ENCODE results near the gene TBCD. TPM values are rescaled to one million over a fixed set of nuclear protein-coding genes. Genes with fewer than 3 reads are reported as not detected.
A peak's percentile ranks its signal among the peaks of the same experiment; 100 is the strongest.

TBCD gene
- total and polyA plus RNA-seq, 5 donors from 2014 or later, result 39.2 to 146 (median 86.4) TPM

DNA sequence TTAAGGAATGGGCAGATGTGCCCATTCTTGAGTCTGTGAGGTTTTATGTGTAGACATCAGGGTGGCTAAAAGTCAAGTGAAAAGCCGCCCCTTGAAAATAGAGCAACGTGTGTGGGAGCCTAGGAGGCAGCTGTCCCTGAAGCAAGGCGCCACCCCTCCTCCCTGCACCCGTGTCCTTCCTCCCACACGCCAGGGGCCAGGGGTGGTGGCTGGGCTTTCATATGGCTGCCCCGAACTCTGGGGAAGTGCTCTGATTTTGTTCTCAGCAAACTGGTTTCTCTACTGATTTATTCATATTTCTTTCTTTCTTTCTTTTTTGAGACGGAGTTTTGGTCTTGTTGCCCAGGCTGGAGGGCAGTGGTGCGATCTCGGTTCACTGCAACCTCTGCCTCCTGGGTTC, 83.3 kb downstream of the TBCD start:
- Histone ChIP-seq H3K27me3 (ENCODE audit: control insufficient read depth, insufficient read depth, low read length) (no peaks in the 10 kb centered on the region), H3K4me3 (ENCODE audit: low read depth, low read length) (no peak overlapping the region), H3K36me3 (ENCODE audit: control insufficient read depth, insufficient read depth, low read length) (peaks cover 3% of the 10 kb centered on the region), H3K9me3 (ENCODE audit: control insufficient read depth in 2 of 2, low read length in 2 of 2) (no peaks in the 10 kb centered on the region), H3K4me1 (ENCODE audit: control insufficient read depth, insufficient read depth, low read length, poor library complexity, severe bottlenecking) (no peaks in the 10 kb centered on the region), H3K27ac (ENCODE audit: insufficient read depth, low read length, poor library complexity, severe bottlenecking) (no peak overlapping the region)
- H3K4me3 Mint-ChIP-seq, result no peak overlapping the region
- no peak for ATAC-seq (ENCODE audit: low read depth in 2 of 2)
- no peak for DNase-seq
- H3K27ac Mint-ChIP-seq, result no peak overlapping the region
- H3K4me1 Mint-ChIP-seq, result peaks cover 0 to 2% (median 0%) of the 10 kb centered on the region in 4 donors
- H3K9me3 Mint-ChIP-seq, result no peaks in the 10 kb centered on the region
- H3K27me3 Mint-ChIP-seq, result no peaks in the 10 kb centered on the region
- H3K36me3 Mint-ChIP-seq, result peaks cover 9% of the 10 kb centered on the region

DNA sequence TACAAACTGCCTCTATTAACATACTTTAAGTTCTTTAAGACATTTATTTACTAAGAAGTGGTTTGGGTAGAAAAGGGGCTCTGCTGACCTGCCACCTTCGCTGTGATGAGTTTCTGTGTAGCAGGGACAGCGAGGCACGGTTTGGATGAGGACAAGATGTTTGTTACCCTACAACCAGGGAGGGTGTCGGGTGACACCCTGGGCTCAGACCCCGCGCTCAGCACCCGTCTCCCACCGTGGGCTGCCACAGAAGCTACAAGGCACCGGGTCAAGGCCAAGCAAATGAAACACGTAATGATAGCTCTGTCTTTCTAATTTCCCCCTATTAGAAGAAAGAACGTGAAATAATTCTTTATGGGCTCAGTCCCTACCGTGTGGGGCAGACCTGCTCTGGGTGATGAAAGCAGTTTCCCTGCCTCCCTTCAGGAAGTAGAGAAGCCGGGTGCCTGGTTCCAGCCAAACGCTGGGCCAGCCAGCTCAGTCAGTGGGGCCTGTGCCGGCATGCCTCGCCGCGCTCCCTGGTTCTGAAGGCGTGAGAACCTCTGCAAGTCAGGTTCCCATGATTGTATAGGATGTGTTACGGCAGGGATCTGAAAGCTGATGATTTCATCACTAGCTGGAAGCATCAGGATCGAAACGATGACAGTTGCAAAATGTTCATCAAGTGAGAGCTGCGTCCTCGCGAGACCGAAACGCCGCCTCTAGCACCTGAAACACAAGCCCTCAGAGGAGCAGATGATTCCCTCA, 84.1 kb downstream of the TBCD start:
- no peak for DNase-seq
- no peak overlapping the region for H3K27ac ChIP-seq (ENCODE audit: insufficient read depth, low read length, poor library complexity, severe bottlenecking)
- peak overlapping the region in 1 of 3 donors; percentile 52 for H3K27ac Mint-ChIP-seq
- no peaks in the 10 kb centered on the region for H3K9me3 ChIP-seq (ENCODE audit: control insufficient read depth in 2 of 2, low read length in 2 of 2)
- H3K4me3 ChIP-seq (ENCODE audit: low read depth, low read length), result no peak overlapping the region
- H3K36me3 Mint-ChIP-seq, result peaks cover 9% of the 10 kb centered on the region
- no peaks in the 10 kb centered on the region for H3K27me3 ChIP-seq (ENCODE audit: control insufficient read depth, insufficient read depth, low read length)
- no peaks in the 10 kb centered on the region for H3K27me3 Mint-ChIP-seq
- H3K4me3 Mint-ChIP-seq, result no peak overlapping the region
- H3K36me3 ChIP-seq (ENCODE audit: control insufficient read depth, insufficient read depth, low read length), result peaks cover 3% of the 10 kb centered on the region
- H3K4me1 Mint-ChIP-seq, result peaks cover 0 to 2% (median 0%) of the 10 kb centered on the region in 4 donors
- H3K4me1 ChIP-seq (ENCODE audit: control insufficient read depth, insufficient read depth, low read length, poor library complexity, severe bottlenecking), result no peaks in the 10 kb centered on the region
- ATAC-seq (ENCODE audit: low read depth in 2 of 2), result no peak
- no peaks in the 10 kb centered on the region for H3K9me3 Mint-ChIP-seq

GRCh38 chr17:82836823-82837357, 85.0 kb downstream of the TBCD start:
- Histone ChIP-seq H3K4me3 (ENCODE audit: low read depth, low read length) (no peak overlapping the region), H3K36me3 (ENCODE audit: control insufficient read depth, insufficient read depth, low read length) (peaks cover 3% of the 10 kb centered on the region), H3K4me1 (ENCODE audit: control insufficient read depth, insufficient read depth, low read length, poor library complexity, severe bottlenecking) (no peaks in the 10 kb centered on the region), H3K9me3 (ENCODE audit: control insufficient read depth in 2 of 2, low read length in 2 of 2) (no peaks in the 10 kb centered on the region), H3K27me3 (ENCODE audit: control insufficient read depth, insufficient read depth, low read length) (no peaks in the 10 kb centered on the region), H3K27ac (ENCODE audit: insufficient read depth, low read length, poor library complexity, severe bottlenecking) (no peak overlapping the region)
- peak overlapping the region in 1 of 3 donors; percentile 27 for H3K27ac Mint-ChIP-seq
- peaks cover 0 to 2% (median 0%) of the 10 kb centered on the region in 4 donors for H3K4me1 Mint-ChIP-seq
- H3K36me3 Mint-ChIP-seq, result peaks cover 9% of the 10 kb centered on the region
- ATAC-seq (ENCODE audit: low read depth in 2 of 2), result no peak
- no peaks in the 10 kb centered on the region for H3K9me3 Mint-ChIP-seq
- H3K4me3 Mint-ChIP-seq, result no peak overlapping the region
- DNase-seq, result no peak
- H3K27me3 Mint-ChIP-seq, result no peaks in the 10 kb centered on the region

- H3K27me3 Mint-ChIP-seq, result no peaks in the 10 kb centered on the region
- no peak overlapping the region for H3K4me3 Mint-ChIP-seq
- H3K9me3 ChIP-seq (ENCODE audit: control insufficient read depth in 2 of 2, low read length in 2 of 2), result no peaks in the 10 kb centered on the region
These were observed 85.9 kb downstream of the TBCD start for GRCh38 chr17:82837586-82838320.

DNA sequence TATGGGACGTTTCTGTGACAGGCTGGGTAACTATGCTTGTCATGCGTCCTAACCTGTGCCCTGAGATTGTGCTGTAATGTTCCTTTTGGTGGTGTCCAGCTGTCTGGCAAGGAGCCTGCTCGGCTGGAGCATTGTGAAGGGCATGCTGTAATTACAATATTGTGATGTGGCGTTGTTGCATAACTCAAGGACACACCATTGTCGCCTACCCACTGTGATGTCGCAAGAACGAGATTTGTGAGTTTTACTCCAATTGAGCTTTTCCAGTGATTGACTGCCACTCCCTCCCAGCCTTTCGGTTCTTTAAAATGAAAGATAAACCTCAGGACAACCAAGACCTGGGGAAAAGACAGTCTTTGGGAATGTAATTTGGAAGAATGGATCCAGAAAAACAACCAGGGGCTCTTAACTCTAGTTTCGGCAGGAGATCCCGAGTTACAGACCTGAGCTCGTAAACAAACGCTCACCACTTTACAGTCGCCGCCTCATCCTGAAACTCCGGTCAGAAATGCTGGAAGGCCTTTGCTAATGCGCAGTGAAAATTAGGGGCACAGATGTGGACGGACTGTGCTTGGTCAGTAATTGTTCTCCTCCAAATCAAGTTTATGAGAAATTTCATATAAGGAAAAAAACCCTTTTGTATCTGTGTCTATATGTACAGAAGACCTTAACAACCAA, 86.7 kb downstream of the TBCD start:
- DNase-seq, result no peak

More at GRCh38 chr17:82837586-82838320, 85.9 kb downstream of the TBCD start:
- H3K36me3 Mint-ChIP-seq, result peaks cover 9% of the 10 kb centered on the region
- peaks cover 3% of the 10 kb centered on the region for H3K36me3 ChIP-seq (ENCODE audit: control insufficient read depth, insufficient read depth, low read length)
- ATAC-seq (ENCODE audit: low read depth in 2 of 2), result no peak
- peak overlapping the region in 2 of 3 donors; percentile 27 to 56 for H3K27ac Mint-ChIP-seq
- H3K27me3 ChIP-seq (ENCODE audit: control insufficient read depth, insufficient read depth, low read length), result no peaks in the 10 kb centered on the region
- no peak overlapping the region for H3K4me3 ChIP-seq (ENCODE audit: low read depth, low read length)
- no peaks in the 10 kb centered on the region for H3K9me3 Mint-ChIP-seq
- no peak overlapping the region for H3K27ac ChIP-seq (ENCODE audit: insufficient read depth, low read length, poor library complexity, severe bottlenecking)
- no peak for DNase-seq
- no peaks in the 10 kb centered on the region for H3K4me1 ChIP-seq (ENCODE audit: control insufficient read depth, insufficient read depth, low read length, poor library complexity, severe bottlenecking)
- H3K4me1 Mint-ChIP-seq, result peaks cover 0 to 2% (median 0%) of the 10 kb centered on the region in 4 donors

GRCh38 chr17:82839617-82840292, 87.9 kb downstream of the TBCD start, which contains the start of gene ZNF750:
Gene ZNF750, minus strand, starts transcription at chr17:82840022. Its CDS starts 7,568 bp downstream, at chr17:82832454.
- Mint-ChIP-seq H3K9me3 (no peaks in the 10 kb centered on the region), H3K27ac (no peak within 1 kb of the TSS), H3K4me3 (no peak within 1 kb of the TSS), H3K4me1 (peaks cover 0 to 2% (median 0%) of the 10 kb centered on the region in 4 donors), H3K36me3 (peaks cover 5% of the 10 kb centered on the region), H3K27me3 (no peaks in the 10 kb centered on the region)
- no peak within 1 kb of the TSS for H3K27ac ChIP-seq (ENCODE audit: insufficient read depth, low read length, poor library complexity, severe bottlenecking)
- no peak for ATAC-seq (ENCODE audit: low read depth in 2 of 2)
- DNase-seq, result no peak
- H3K9me3 ChIP-seq (ENCODE audit: control insufficient read depth in 2 of 2, low read length in 2 of 2), result no peaks in the 10 kb centered on the region
- H3K4me1 ChIP-seq (ENCODE audit: control insufficient read depth, insufficient read depth, low read length, poor library complexity, severe bottlenecking), result no peaks in the 10 kb centered on the region
- no peak within 1 kb of the TSS for H3K4me3 ChIP-seq (ENCODE audit: low read depth, low read length)
- no peaks in the 10 kb centered on the region for H3K27me3 ChIP-seq (ENCODE audit: control insufficient read depth, insufficient read depth, low read length)
- no peaks in the 10 kb centered on the region for H3K36me3 ChIP-seq (ENCODE audit: control insufficient read depth, insufficient read depth, low read length)

More for the DNA sequence above, 86.7 kb downstream of the TBCD start:
- no peak overlapping the region for H3K4me3 Mint-ChIP-seq
- no peaks in the 10 kb centered on the region for H3K27me3 Mint-ChIP-seq
- Histone ChIP-seq H3K27me3 (ENCODE audit: control insufficient read depth, insufficient read depth, low read length) (no peaks in the 10 kb centered on the region), H3K9me3 (ENCODE audit: control insufficient read depth in 2 of 2, low read length in 2 of 2) (no peaks in the 10 kb centered on the region), H3K27ac (ENCODE audit: insufficient read depth, low read length, poor library complexity, severe bottlenecking) (no peak overlapping the region), H3K4me1 (ENCODE audit: control insufficient read depth, insufficient read depth, low read length, poor library complexity, severe bottlenecking) (no peaks in the 10 kb centered on the region), H3K4me3 (ENCODE audit: low read depth, low read length) (no peak overlapping the region), H3K36me3 (ENCODE audit: control insufficient read depth, insufficient read depth, low read length) (peaks cover 3% of the 10 kb centered on the region)
- no peak overlapping the region for H3K27ac Mint-ChIP-seq
- peaks cover 9% of the 10 kb centered on the region for H3K36me3 Mint-ChIP-seq
- H3K4me1 Mint-ChIP-seq, result peaks cover 0 to 2% (median 0%) of the 10 kb centered on the region in 4 donors
- H3K9me3 Mint-ChIP-seq, result no peaks in the 10 kb centered on the region
- ATAC-seq (ENCODE audit: low read depth in 2 of 2), result no peak

GRCh38 chr17:82840431-82840831, 88.6 kb downstream of the TBCD start:
- no peak overlapping the region for H3K27ac Mint-ChIP-seq
- no peak overlapping the region for H3K4me3 ChIP-seq (ENCODE audit: low read depth, low read length)
- no peak for DNase-seq
- H3K4me1 ChIP-seq (ENCODE audit: control insufficient read depth, insufficient read depth, low read length, poor library complexity, severe bottlenecking), result no peaks in the 10 kb centered on the region
- H3K9me3 Mint-ChIP-seq, result no peaks in the 10 kb centered on the region
- no peak overlapping the region for H3K4me3 Mint-ChIP-seq
- H3K9me3 ChIP-seq (ENCODE audit: control insufficient read depth in 2 of 2, low read length in 2 of 2), result no peaks in the 10 kb centered on the region
- peaks cover 5% of the 10 kb centered on the region for H3K36me3 Mint-ChIP-seq
- no peaks in the 10 kb centered on the region for H3K27me3 ChIP-seq (ENCODE audit: control insufficient read depth, insufficient read depth, low read length)
- H3K4me1 Mint-ChIP-seq, result peaks cover 0 to 2% (median 0%) of the 10 kb centered on the region in 4 donors
- H3K27ac ChIP-seq (ENCODE audit: insufficient read depth, low read length, poor library complexity, severe bottlenecking), result no peak overlapping the region
- no peak for ATAC-seq (ENCODE audit: low read depth in 2 of 2)
- no peaks in the 10 kb centered on the region for H3K36me3 ChIP-seq (ENCODE audit: control insufficient read depth, insufficient read depth, low read length)
- H3K27me3 Mint-ChIP-seq, result no peaks in the 10 kb centered on the region
